Right hindlimb (tissue), 1 donor: ENCODE results near the gene NOP16.

Source experiments
- DNase-seq: peaks from one replicate; pipeline ENCODE4 v3.0.0-alpha.2; 2018

The NOP16 gene

GRCh38 chr5:176355400-176356178, 32.8 kb downstream of the NOP16 start:
- DNase-seq, result no peak

GRCh38 chr5:176353533-176353932, 34.9 kb downstream of the NOP16 start:
- peak; percentile 54 for DNase-seq

GRCh38 chr5:176352116-176352878, 36.1 kb downstream of the NOP16 start:
- no peak for DNase-seq

GRCh38 chr5:176350416-176350815, 38.0 kb downstream of the NOP16 start:
- DNase-seq, result no peak

- no peak for DNase-seq
Observed at GRCh38 chr5:176342766-176343458, 45.5 kb downstream of the NOP16 start.

- DNase-seq, result no peak
Observed at GRCh38 chr5:176342158-176342483, 46.3 kb downstream of the NOP16 start.

- DNase-seq, result no peak
Observed at GRCh38 chr5:176341325-176342157, 46.9 kb downstream of the NOP16 start.

- no peak for DNase-seq
Observed at GRCh38 chr5:176339304-176339703, 49.1 kb downstream of the NOP16 start.

GRCh38 chr5:176337913-176338312, 50.5 kb downstream of the NOP16 start:
- DNase-seq, result no peak

- no peak for DNase-seq
Observed at GRCh38 chr5:176334031-176334770, 54.2 kb downstream of the NOP16 start.
